ENCODE measurements around the gene C16orf54.
"Not testable (repeated sequence)": the region's sequence is repeated elsewhere in the genome, so short reads cannot be mapped to it uniquely, and the experiment has no call there.

The C16orf54 gene

DNA sequence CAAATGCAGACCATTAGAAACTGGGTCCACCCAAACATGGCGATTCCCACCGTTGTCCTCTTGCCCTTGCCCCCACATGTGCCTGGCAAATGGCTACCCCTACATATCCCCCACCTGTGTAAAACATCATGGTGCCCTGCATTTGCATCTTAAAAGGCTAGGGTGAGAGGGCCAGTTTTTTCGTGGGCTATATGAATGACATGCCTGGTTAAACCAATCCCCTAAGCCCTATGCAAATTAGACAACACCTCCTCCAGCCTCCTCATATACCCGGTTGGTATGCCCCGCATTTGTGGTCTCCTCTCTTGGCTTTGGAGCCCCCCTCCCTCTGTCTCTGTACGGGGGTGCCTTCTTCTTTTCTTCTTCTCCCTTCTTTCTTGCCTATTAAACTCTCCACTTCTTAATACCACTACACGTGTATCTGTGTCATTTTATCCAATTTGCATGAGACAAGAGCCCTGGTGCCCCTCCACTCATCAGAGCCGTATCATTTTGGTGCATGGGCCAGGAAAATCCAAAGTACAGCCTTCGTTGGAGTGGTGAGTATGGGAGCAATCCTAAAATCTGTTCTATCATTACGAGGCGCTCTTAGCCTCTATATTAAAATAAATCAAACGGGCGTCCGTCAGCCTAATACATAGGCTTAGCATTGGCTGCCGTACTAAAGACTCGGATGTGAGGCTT is 36.7 kb downstream of the C16orf54 start:
- Mint-ChIP-seq H3K27ac (no peak overlapping the region), H3K9me3 (no peaks in the 10 kb centered on the region), H3K36me3 (no peaks in the 10 kb centered on the region), H3K4me3 (no peak overlapping the region), H3K4me1 (peaks cover 13% of the 10 kb centered on the region), H3K27me3 (no peaks in the 10 kb centered on the region)

DNA sequence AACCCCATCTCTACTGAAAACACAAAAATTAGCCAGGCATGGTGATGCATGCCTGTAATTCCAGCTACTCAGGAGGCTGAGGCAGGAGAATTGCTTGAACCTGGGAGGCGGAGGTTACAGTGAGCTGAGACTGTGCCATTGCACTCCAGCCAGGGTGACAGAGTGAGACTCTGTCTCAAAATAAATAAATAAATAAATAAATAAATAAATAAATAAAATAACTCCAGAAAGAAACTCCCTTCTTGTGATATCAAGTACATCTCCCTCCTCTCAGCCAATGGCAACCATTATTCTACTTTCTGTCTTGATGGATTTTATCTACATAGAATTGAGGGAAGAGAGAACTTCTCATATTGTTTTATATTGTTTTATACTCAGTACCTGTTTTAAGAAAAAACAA is 38.6 kb downstream of the C16orf54 start:
- H3K4me3 Mint-ChIP-seq, H3K36me3 Mint-ChIP-seq, H3K27ac Mint-ChIP-seq, H3K9me3 Mint-ChIP-seq, H3K27me3 Mint-ChIP-seq: not testable (repeated sequence)
- H3K4me1 Mint-ChIP-seq, result peaks cover 26% of the 10 kb centered on the region

DNA sequence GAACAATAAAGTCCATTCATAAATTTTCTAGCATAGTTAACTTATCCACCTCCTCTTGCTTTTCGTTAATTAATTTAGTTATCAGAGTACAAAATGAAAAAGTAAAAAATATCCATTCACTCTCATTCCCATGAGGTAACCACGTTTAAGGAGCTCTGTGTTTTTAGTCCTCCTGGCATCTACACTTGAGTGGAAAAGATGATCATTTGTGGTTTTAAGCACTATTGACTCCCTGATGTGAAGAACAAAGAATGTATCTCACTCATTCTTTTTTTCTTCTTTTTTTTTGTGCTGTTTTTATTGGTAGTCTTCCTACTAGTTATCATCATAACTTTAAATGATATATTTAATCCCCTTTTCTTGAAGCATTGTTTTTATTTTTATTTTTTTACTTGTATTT is 40.8 kb downstream of the C16orf54 start:
- Mint-ChIP-seq H3K27ac (no peak overlapping the region), H3K4me1 (peaks cover 36% of the 10 kb centered on the region), H3K9me3 (no peaks in the 10 kb centered on the region), H3K4me3 (no peak overlapping the region), H3K27me3 (no peaks in the 10 kb centered on the region), H3K36me3 (no peaks in the 10 kb centered on the region)

DNA sequence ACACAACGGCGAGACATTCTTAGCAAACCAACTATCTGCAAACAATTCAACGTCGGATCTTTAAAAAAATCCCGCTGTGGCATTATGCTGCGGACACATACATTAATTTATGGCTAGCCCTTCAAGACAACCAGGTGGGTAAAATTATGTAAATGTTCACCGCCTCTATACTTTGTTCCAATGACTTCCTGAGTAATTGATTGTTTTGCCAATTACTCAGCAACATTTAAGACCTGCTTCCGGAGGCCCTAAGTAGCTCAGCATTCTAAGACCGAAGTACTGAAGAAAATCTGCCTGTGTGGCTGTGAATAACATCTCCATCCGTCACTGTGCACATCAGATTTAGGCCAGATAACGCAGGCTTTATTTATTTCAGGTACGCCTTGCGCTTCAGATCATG is 43.5 kb downstream of the C16orf54 start:
- Mint-ChIP-seq H3K36me3 (no peaks in the 10 kb centered on the region), H3K27ac (peak overlapping the region; percentile 79), H3K4me3 (peak overlapping the region; percentile 44), H3K9me3 (no peaks in the 10 kb centered on the region), H3K4me1 (peaks cover 36% of the 10 kb centered on the region), H3K27me3 (no peaks in the 10 kb centered on the region)

DNA sequence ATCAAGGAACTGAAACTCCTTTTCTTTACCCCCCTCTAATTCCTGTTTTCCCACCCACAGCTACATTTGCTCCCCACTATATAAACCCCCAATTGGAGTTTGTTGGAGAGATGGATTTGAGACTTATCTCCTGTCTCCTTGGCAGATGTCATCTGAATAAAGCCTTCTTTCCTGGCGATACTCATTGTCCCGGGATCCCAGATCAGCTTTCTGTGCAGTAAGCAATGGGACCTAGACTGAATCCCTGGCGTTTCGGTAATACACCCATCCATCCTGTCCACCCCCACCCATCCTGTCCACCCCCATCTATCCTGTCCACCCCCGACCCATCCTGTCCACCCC is 44.6 kb downstream of the C16orf54 start:
- Mint-ChIP-seq H3K4me3 (peak overlapping the region; percentile 33), H3K27me3 (no peaks in the 10 kb centered on the region), H3K4me1 (peaks cover 36% of the 10 kb centered on the region), H3K36me3 (no peaks in the 10 kb centered on the region), H3K27ac (peak overlapping the region; percentile 8), H3K9me3 (no peaks in the 10 kb centered on the region)

DNA sequence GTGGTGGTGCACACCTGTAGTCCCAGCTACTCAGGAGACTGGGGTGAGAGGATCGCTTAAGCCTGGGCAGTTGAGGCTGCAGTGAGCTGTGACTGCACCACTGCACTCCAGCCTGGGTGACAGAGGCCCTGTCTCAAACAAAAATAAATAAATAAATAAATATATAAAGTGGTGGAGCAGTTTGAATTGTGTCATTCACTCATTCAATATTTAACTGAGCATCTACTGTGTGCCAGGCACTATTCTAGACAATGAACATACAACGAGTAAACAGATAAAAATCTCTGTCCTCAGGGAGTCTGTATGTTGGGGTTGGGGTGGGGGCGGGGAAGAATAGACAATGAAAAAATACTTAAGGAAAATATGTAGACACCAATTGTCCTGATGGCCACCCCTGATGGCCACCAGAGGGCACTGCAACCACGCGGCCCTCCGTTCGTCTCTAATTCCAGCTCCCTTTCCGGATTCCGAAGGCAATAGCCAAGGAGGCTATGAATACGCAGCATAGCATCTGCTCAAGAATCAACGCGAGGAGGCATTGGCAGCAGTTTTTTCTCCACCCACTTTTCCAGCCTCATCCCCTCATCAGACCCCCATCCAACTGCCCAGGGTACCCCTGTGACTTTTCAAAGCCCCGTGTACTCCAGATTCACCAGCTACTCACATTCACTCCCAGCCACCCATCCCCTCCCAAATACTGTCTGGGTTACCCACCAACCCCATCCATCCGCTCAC is 45.4 kb downstream of the C16orf54 start:
- H3K4me3 Mint-ChIP-seq, result peak overlapping the region; percentile 68
- peak overlapping the region; percentile 73 for H3K27ac Mint-ChIP-seq
- H3K4me1 Mint-ChIP-seq, result peaks cover 36% of the 10 kb centered on the region
- H3K36me3 Mint-ChIP-seq, result no peaks in the 10 kb centered on the region
- no peaks in the 10 kb centered on the region for H3K9me3 Mint-ChIP-seq
- H3K27me3 Mint-ChIP-seq, result no peaks in the 10 kb centered on the region

DNA sequence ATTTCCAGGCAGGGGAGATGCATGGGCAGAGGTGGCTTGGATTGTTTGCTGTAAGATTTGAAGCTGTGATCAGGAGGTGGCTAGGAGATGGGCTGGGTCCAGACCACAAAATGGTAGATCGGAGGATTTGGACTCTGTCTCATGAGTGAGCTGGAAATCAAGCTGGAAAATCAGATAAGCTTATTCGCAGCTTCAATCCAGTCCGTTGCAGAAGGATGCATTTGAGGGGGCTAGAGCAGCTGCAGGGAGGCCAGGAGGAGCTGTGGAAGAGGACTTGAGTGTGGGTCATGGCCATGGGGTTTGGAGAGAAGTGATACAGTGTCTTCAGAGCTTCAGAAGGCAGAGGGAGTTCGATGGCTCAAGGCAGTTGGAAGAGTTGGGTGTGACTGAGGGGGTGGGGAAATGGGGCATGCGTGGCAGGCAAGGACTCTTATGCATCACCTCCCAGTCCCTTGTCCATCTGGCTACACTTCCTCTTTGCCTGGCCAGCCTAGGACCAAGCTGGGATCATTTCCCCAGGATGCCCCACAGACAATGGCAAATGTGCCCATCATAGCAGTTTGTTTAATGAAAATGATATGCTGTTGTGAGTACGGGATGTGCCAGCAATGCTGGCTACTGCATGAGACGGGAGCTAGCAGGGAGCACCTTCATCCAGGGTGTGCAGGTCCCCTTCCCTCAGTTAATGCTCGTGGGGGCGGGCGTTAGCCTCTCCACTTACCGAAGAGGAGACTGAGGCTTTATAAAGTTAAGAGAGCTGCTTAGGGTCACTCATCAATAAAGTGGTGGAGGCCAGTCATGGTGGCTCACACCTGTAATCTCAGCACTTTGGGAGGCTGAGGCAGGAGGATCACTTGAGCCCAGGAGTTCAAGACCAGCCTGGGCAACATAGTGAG is 46.2 kb downstream of the C16orf54 start:
- no peak overlapping the region for H3K27ac Mint-ChIP-seq
- peaks cover 36% of the 10 kb centered on the region for H3K4me1 Mint-ChIP-seq
- no peaks in the 10 kb centered on the region for H3K36me3 Mint-ChIP-seq
- no peak overlapping the region for H3K4me3 Mint-ChIP-seq
- H3K27me3 Mint-ChIP-seq, result no peaks in the 10 kb centered on the region
- no peaks in the 10 kb centered on the region for H3K9me3 Mint-ChIP-seq

DNA sequence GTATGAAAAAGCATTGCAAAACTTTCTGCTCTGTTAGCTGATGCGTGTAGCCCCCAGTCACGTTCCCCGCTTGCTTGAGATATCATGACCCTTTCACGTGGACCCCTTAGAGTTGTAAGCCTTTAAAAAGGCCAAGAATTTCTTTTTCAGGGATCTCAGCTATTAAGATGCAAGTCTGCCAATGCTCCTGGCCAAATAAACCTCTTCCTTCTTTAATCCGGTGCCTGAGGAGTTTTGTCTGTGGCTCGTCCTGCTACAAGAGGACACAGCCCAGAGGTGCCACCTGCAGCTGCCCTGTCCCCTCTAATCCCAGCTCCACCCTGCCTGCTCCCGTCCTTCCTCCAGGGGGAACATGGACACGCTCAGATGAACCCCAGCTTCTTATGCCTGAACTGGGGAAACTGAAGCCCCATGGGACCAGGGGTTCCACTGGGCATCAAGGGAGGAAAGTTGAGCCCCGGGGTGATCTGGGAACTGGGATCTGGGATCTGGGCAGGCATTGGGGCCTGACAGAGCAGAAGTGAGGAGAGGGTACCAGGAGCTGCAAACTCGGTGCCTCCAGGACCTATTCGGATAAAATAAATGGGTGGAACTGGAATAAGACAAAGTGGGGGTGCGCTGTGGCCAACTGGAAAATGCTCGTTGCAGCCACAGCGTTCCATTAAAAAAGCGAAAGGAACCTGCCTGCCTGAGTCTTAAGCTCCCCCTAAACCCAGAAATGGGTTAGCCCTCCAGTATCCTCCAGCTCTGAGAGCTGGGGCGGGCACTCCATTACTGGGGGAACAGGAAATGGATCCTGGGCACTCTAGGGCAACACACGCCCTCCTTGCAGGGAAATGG is 47.1 kb downstream of the C16orf54 start:
- Mint-ChIP-seq H3K27ac (no peak overlapping the region), H3K4me3 (no peak overlapping the region), H3K9me3 (no peaks in the 10 kb centered on the region), H3K36me3 (no peaks in the 10 kb centered on the region), H3K27me3 (no peaks in the 10 kb centered on the region), H3K4me1 (peaks cover 36% of the 10 kb centered on the region)

DNA sequence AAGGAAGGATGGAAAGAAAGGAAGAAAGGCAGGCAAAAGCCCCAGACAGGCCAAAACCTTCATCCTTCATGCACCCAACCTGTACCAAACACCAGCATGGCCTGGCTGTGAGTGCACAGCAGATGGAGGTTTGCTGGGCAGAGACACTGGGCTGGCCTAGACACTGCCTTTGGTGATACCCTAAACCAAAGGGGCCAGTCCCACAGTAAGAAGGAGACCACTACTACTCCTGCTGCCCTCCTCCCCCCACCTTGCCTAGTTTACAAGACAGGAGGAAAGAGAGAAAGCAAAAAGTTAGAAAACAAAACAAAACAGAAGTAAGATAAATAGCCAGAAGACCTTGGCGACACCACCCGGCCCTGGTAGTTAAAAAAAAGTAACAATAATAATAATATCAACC is 47.7 kb downstream of the C16orf54 start:
- Mint-ChIP-seq H3K4me3 (no peak overlapping the region), H3K9me3 (no peaks in the 10 kb centered on the region), H3K27ac (peak overlapping the region; percentile 39)

DNA sequence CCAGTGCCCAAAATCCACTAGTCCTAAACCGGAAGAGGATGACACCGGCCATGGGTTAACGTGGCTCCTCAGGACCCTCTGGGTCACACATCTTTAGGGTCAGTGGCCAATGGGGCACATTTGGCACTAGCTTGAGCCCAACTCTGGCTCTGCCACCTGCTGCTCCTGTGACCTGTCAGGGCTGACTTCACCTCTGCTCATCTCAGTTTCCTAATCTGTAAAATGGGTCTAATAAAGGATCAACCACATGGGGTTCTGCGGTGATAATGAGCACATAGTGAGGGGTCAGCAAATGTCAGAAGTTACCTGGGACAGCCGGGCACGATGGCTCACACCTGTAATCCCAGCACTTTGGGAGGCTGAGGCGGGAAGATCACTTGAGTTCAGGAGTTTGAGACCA is 48.4 kb downstream of the C16orf54 start:
- Mint-ChIP-seq H3K36me3 (no peaks in the 10 kb centered on the region), H3K27me3 (no peaks in the 10 kb centered on the region), H3K27ac (no peak overlapping the region), H3K9me3 (no peaks in the 10 kb centered on the region), H3K4me3 (no peak overlapping the region), H3K4me1 (peaks cover 25% of the 10 kb centered on the region)

More for the DNA sequence above, 47.7 kb downstream of the C16orf54 start:
- no peaks in the 10 kb centered on the region for H3K27me3 Mint-ChIP-seq
- peaks cover 32% of the 10 kb centered on the region for H3K4me1 Mint-ChIP-seq
- H3K36me3 Mint-ChIP-seq, result no peaks in the 10 kb centered on the region

DNA sequence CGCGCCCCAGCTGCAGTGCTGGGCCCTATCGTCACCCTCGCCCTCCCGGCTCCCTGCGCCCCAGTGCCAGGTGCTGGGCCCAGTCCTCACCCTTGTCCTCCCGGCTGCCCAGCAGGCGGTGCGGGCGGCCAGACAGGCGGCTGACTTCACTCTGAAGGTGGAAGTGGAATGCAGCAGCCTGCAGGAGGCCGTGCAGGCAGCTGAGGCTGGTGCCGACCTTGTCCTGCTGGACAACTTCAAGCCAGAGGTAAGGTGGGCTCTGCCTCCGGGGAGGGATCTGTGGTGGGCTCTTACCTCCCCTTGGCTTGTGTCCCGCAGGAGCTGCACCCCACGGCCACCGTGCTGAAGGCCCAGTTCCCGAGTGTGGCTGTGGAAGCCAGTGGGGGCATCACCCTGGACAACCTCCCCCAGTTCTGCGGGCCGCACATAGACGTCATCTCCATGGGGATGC is 48.9 kb downstream of the C16orf54 start:
- no peak overlapping the region for H3K4me3 Mint-ChIP-seq

DNA sequence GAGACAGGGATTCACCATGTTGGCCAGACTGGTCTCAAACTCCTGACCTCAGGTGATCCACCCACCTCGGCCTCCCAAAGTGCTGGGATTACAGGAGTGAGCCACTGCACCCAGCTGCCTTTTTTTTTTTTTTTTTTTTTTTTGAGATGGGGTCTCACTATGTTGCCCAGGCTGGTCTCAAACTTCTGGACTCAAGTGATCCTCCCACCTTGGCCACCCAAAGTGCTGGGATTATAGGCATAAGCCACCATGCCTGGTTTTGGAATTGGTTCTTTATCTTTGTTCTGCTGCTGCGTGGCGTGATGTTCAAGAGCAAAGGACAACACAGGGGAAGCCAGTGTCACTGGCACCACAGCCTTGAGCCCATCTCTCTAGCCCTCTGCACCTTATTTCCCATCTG is 50.1 kb downstream of the C16orf54 start:
- not testable (repeated sequence) for H3K27me3 Mint-ChIP-seq, H3K36me3 Mint-ChIP-seq, H3K27ac Mint-ChIP-seq, H3K4me3 Mint-ChIP-seq, H3K9me3 Mint-ChIP-seq
- peaks cover 14% of the 10 kb centered on the region for H3K4me1 Mint-ChIP-seq

More for the DNA sequence above, 48.9 kb downstream of the C16orf54 start:
- Mint-ChIP-seq H3K27ac (no peak overlapping the region), H3K36me3 (no peaks in the 10 kb centered on the region), H3K9me3 (no peaks in the 10 kb centered on the region), H3K4me1 (peaks cover 21% of the 10 kb centered on the region), H3K27me3 (no peaks in the 10 kb centered on the region)

DNA sequence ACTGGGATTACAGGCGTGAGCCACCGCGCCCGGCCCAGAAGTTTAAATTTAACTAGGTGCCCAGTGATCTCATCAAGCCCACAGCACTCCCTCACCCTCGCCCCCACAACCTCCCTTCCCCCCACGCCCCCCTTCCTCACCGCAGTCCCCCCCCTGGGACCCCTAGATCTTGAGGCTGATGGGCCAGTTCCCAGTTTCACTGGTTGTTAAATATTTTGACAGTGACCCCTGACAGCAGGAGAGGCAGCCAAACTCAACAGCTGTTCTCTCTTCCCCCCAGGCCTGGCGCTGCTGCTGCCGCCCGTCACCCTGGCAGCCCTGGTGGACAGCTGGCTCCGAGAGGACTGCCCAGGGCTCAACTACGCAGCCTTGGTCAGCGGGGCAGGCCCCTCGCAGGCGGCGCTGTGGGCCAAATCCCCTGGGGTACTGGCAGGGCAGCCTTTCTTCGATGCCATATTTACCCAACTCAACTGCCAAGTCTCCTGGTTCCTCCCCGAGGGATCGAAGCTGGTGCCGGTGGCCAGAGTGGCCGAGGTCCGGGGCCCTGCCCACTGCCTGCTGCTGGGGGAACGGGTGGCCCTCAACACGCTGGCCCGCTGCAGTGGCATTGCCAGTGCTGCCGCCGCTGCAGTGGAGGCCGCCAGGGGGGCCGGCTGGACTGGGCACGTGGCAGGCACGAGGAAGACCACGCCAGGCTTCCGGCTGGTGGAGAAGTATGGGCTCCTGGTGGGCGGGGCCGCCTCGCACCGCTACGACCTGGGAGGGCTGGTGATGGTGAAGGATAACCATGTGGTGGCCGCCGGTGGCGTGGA is 51.2 kb downstream of the C16orf54 start:
- Mint-ChIP-seq H3K9me3 (no peaks in the 10 kb centered on the region), H3K27ac (no peak overlapping the region), H3K4me1 (peaks cover 11% of the 10 kb centered on the region), H3K27me3 (no peaks in the 10 kb centered on the region), H3K36me3 (no peaks in the 10 kb centered on the region), H3K4me3 (no peak overlapping the region)

DNA sequence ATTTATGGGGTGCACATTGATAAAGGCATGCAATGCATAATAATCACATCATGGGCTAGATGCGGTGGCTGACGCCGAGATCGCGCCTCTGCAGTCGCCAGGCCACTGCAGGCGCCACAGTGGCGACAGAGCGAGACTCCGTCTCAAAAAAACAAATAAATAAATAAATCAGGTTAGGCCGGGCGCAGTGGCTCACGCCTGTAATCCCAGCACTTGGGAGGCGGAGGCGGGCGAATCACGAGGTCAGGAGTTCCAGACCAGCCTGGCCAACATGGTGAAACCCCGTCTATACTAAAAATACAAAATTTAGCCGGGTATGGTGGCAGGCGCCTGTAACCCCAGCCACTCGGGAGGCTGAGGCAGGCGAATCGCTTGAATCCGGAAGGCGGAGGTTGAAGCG is 53.2 kb downstream of the C16orf54 start:
- H3K27me3 Mint-ChIP-seq, H3K4me1 Mint-ChIP-seq, H3K9me3 Mint-ChIP-seq, H3K36me3 Mint-ChIP-seq, H3K27ac Mint-ChIP-seq, H3K4me3 Mint-ChIP-seq: not testable (repeated sequence)
